Activated B cell treated with CpG ODN at 0.5 μM for 24 hours (primary cell): ENCODE measurements around the gene SCAF8. TPM values are rescaled to one million over a fixed set of nuclear protein-coding genes. Genes with fewer than 3 reads are reported as not detected.

ENCODE experiments used
- ATAC-seq: fragments of 200-7000 bp; cut with Tn5 transposase; one replicate; pipeline ENCODE4 v1.10.0; 2021; ENCODE audit warnings: low read depth, mild to moderate bottlenecking, moderate library complexity
- CTCF ChIA-PET: fragments of 350-600 bp; sonication (Branson Sonifier 250); formaldehyde crosslinking; loops from one replicate; lab custom pipeline; 2021; ENCODE audit warnings: antibody characterized with exemption; lab: Charles Lee
- POLR2A ChIA-PET: fragments of 350-600 bp; sonication (Branson Sonifier 250); formaldehyde crosslinking; loops from one replicate; lab custom pipeline; 2021; ENCODE audit warnings: antibody characterized with exemption; lab: Charles Lee
- DNase-seq: peaks from one replicate; pipeline ENCODE4 v3.0.0; 2022
- H3K27ac Mint-ChIP-seq: one replicate; pipeline ENCODE4 v1.8.0; 2020; ENCODE audit warnings: mixed read lengths
- H3K27me3 Mint-ChIP-seq: one replicate; pipeline ENCODE4 v1.8.0; 2021; ENCODE audit warnings: mixed read lengths
- H3K36me3 Mint-ChIP-seq: one replicate; pipeline ENCODE4 v1.8.0; 2021; ENCODE audit warnings: low read depth, mixed read lengths
- H3K4me1 Mint-ChIP-seq: one replicate; pipeline ENCODE4 v1.8.0; 2021; ENCODE audit warnings: mixed read lengths
- H3K4me3 Mint-ChIP-seq: one replicate; pipeline ENCODE4 v1.8.0; 2020; ENCODE audit warnings: mild to moderate bottlenecking, mixed read lengths
- H3K9me3 Mint-ChIP-seq: one replicate; pipeline ENCODE4 v1.8.0; 2020; ENCODE audit warnings: mixed read lengths
- intact Hi-C: fragments of 100-400 bp; cut with micrococcal nuclease; formaldehyde crosslinking; loops from one replicate; pipeline ENCODE4 v1.15.1; 2024
- total RNA-seq: library from RNA; stranded (reverse); gene quantifications from 2 replicates; pipeline ENCODE4 v1.2.3, GENCODE V29; 2022
- TF ChIP-seq, protein P1 (sequence below): fragments of 200-600 bp; IDR thresholded peaks from one replicate; pipeline ENCODE4 v1.8.0; 2022; ENCODE audit warnings: antibody characterized with exemption, mild to moderate bottlenecking

The SCAF8 gene
- total RNA-seq, 1 donor from 2014 or later = 65.2 TPM

DNA sequence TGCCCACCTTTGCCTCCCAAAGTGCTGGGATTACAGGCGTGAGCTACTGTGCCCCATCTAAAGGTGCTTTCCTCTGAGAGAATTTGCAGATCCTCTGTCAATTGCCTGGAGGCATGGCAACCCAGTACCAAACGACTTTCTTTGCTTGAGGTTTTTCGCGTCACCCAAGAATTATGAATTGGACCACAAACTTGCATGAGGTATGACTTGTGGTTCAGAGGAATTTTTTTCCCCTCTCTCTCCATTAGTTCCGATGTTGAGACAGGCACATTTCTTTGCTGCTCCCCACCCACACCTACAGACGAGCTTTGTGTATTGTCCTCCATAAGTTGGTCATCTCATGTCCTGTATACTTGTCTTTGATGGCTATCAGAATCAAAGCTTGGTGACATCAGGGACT lies 11.8 kb upstream of the SCAF8 start:
- no peak for DNase-seq
- TF ChIP-seq, protein P1, sequence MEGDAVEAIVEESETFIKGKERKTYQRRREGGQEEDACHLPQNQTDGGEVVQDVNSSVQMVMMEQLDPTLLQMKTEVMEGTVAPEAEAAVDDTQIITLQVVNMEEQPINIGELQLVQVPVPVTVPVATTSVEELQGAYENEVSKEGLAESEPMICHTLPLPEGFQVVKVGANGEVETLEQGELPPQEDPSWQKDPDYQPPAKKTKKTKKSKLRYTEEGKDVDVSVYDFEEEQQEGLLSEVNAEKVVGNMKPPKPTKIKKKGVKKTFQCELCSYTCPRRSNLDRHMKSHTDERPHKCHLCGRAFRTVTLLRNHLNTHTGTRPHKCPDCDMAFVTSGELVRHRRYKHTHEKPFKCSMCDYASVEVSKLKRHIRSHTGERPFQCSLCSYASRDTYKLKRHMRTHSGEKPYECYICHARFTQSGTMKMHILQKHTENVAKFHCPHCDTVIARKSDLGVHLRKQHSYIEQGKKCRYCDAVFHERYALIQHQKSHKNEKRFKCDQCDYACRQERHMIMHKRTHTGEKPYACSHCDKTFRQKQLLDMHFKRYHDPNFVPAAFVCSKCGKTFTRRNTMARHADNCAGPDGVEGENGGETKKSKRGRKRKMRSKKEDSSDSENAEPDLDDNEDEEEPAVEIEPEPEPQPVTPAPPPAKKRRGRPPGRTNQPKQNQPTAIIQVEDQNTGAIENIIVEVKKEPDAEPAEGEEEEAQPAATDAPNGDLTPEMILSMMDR = no peak
- intact Hi-C loops = no loop called here
- POLR2A ChIA-PET = interaction anchor here (0.6 kb wide), 1 partner anchor 77 kb away, joined by 7 read pairs; no protein-coding TSS in a partner anchor
- H3K36me3 Mint-ChIP-seq = peaks cover 7% of the 10 kb centered on the region
- H3K4me1 Mint-ChIP-seq = no peaks in the 10 kb centered on the region
- no peak overlapping the region for H3K4me3 Mint-ChIP-seq
- H3K9me3 Mint-ChIP-seq = peaks cover 11% of the 10 kb centered on the region
- peaks cover 3% of the 10 kb centered on the region for H3K27me3 Mint-ChIP-seq
- ATAC-seq = no peak
- CTCF ChIA-PET = no interaction called here
- H3K27ac Mint-ChIP-seq = no peak overlapping the region

DNA sequence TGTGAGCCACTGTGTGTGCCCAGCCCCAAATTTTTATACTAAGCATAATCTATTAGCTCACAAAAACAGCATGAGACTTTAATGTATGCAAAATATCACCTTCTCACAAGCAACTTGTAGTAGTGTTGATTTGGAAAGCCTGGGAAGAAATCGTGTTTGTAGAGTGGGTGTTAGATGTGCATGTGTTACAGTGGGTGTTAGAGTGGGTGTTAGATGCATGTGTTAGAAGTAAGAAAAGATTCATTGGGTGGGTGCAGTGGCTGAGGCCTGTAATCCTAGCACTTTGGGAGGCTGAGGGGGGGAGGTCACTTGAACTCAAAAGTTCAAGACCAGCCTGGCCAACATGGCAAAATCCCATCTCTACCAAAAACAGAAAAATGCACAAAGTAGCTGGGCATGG lies 6.3 kb upstream of the SCAF8 start:
- POLR2A ChIA-PET = no interaction called here
- ATAC-seq = no peak
- Mint-ChIP-seq H3K27me3 (no peaks in the 10 kb centered on the region), H3K4me3 (no peak overlapping the region), H3K36me3 (no peaks in the 10 kb centered on the region), H3K27ac (no peak overlapping the region), H3K4me1 (no peaks in the 10 kb centered on the region), H3K9me3 (no peaks in the 10 kb centered on the region)
- DNase-seq = no peak
- CTCF ChIA-PET = no interaction called here
- intact Hi-C loops = no loop called here
- TF ChIP-seq, protein P1 = no peak

DNA sequence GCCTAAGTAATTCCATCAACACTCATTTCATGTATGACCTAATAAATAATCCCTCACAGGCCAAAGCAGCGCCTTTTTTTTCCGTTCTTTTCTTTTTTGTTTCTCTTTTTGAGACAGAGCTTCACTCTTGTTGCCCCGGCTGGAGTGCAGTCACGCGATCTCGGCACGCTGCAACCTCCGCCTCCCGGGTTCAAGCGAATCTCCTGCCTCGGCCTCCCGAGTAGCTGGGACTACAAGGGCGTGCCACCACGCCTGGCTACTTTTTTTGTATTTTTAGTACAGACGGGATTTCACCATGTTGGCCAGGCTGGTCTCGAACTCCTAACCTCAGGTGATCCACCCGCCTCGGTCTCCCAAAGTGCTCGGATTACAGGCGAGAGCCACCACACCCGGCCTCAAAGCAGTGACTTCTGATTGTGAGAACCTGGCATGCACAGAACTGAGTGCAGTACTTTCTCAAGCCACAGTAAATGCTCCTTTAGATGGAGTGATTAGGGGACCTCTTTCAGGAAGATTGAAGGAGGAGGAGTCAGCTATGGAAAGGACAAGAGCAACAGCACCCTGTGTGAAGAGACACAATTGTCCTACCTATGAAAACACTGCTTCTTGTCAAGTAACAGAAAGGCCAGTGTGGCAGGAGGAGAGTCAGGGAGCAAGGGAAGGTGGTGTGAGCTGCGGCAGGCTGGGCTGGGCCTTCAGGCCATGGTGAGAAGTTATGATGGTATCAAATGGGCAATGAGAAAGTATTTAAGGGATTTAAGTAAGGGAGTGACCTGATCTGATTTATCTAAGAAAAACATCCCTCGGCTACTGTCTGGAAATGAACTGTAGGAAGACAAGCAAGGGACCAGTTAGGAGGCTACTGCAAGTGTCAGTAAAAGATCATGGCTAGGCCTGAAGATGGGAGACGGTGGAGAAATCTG lies 1.7 kb upstream of the SCAF8 start:
- peak overlapping the region; percentile 7 for H3K27ac Mint-ChIP-seq
- CTCF ChIA-PET = interaction anchor here (0.9 to 1.2 kb wide), 2 partner anchors 56 kb away, joined by 4 read pairs; no protein-coding TSS in a partner anchor
- peak overlapping the region; percentile 3 for H3K4me3 Mint-ChIP-seq
- H3K36me3 Mint-ChIP-seq = peaks cover 14% of the 10 kb centered on the region
- TF ChIP-seq, protein P1 = no peak
- intact Hi-C loops = loop anchor here (2.0 kb wide), 3 partner anchors 15 to 1747 kb away; no protein-coding TSS in a partner anchor
- H3K9me3 Mint-ChIP-seq = no peaks in the 10 kb centered on the region
- H3K27me3 Mint-ChIP-seq = no peaks in the 10 kb centered on the region
- ATAC-seq (no peak), DNase-seq (no peak)
- POLR2A ChIA-PET = interaction anchor here (0.6 kb wide), 1 partner anchor 199 kb away, joined by 7 read pairs; no protein-coding TSS in a partner anchor
- H3K4me1 Mint-ChIP-seq = peaks cover 27% of the 10 kb centered on the region

DNA sequence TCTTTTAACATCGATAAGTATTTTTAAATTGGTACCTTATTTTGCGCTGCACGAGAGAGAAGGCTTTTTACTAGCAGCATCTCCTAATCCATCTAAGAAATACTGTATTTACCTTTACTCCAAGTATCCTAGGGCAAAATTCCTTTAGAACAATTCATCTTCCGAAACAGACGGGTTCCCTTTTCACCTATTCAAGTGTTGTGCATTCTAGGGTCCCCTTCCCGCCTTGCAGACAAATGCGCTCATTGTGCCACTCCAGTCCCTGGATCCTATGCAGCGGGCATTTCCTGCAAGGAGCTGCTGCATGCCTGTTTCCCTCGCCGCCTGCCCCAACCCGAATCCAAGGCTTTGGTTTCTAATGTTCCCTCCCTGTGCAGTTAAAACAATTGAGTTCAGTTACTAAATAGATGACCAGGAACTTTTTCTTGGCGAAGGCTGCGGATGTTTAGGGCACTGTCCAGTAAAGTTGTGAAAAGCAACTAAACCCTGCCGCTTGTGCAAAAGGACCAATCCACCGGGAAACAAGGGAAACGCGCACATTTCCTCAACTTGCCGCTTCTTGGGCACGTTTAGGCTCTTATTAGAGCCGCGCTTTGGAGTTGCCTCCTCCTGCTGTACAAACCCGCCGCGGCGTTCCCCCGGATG lies 556 bp upstream of the SCAF8 start:
- ChIA-PET CTCF (interaction anchor here (1.2 kb wide), 1 partner anchor 57 kb away, joined by 4 read pairs; no protein-coding TSS in a partner anchor), POLR2A (interaction anchor here (1.0 kb wide), 1 partner anchor 49 kb away, joined by 3 read pairs; no protein-coding TSS in a partner anchor)
- TF ChIP-seq, protein P1 = no peak
- ATAC-seq (no peak), DNase-seq (peak; percentile 17)
- no peaks in the 10 kb centered on the region for H3K27me3 Mint-ChIP-seq
- intact Hi-C loops = loop anchor here (1.0 to 2.0 kb wide), 10 partner anchors 14 to 1748 kb away; partner anchors contain the start of gene TFB1M
- peak overlapping the region; percentile 92 for H3K27ac Mint-ChIP-seq
- H3K36me3 Mint-ChIP-seq = peaks cover 21% of the 10 kb centered on the region
- H3K4me3 Mint-ChIP-seq = peak overlapping the region; percentile 89
- peaks cover 37% of the 10 kb centered on the region for H3K4me1 Mint-ChIP-seq
- no peaks in the 10 kb centered on the region for H3K9me3 Mint-ChIP-seq
